HS-5 (cell line): Measurements from ENCODE around the gene SSPN.
"Not testable (repeated sequence)": the region's sequence is repeated elsewhere in the genome, so short reads cannot be mapped to it uniquely, and the experiment has no call there.

Source experiments
- DNase-seq: peaks from one replicate; pipeline ENCODE4 v3.0.0-alpha.2; 2012; ENCODE audit warnings: low read depth

The SSPN gene

GRCh38 chr12:26229910-26230309 is 34.5 kb downstream of the SSPN start:
- DNase-seq, result no peak

- DNase-seq, result no peak
Observed at GRCh38 chr12:26231470-26231869, 36.1 kb downstream of the SSPN start.

GRCh38 chr12:26231921-26232320 is 36.5 kb downstream of the SSPN start:
- no peak for DNase-seq

- DNase-seq, result no peak
Observed at GRCh38 chr12:26233631-26234030, 38.3 kb downstream of the SSPN start.

GRCh38 chr12:26235465-26235864 is 40.1 kb downstream of the SSPN start:
- DNase-seq, result not testable (repeated sequence)

GRCh38 chr12:26238341-26239121 is 43.2 kb downstream of the SSPN start:
- DNase-seq, result no peak

GRCh38 chr12:26239122-26239851 is 43.9 kb downstream of the SSPN start:
- DNase-seq, result no peak

- DNase-seq, result no peak
Observed at GRCh38 chr12:26239852-26240815, 44.8 kb downstream of the SSPN start.

- DNase-seq, result no peak
Observed at GRCh38 chr12:26241080-26241479, 45.7 kb downstream of the SSPN start.

- no peak for DNase-seq
Observed at GRCh38 chr12:26242683-26243082, 47.3 kb downstream of the SSPN start.

- no peak for DNase-seq
Observed at GRCh38 chr12:26244503-26244902, 49.1 kb downstream of the SSPN start.

GRCh38 chr12:26245175-26245942 is 50.0 kb downstream of the SSPN start:
- DNase-seq, result no peak

GRCh38 chr12:26246483-26247164 is 51.3 kb downstream of the SSPN start:
- DNase-seq, result no peak

- DNase-seq, result no peak
Observed at GRCh38 chr12:26247873-26248272, 52.5 kb downstream of the SSPN start.

GRCh38 chr12:26250801-26251200 is 55.4 kb downstream of the SSPN start:
- no peak for DNase-seq

- no peak for DNase-seq
Observed at GRCh38 chr12:26251600-26251999, 56.2 kb downstream of the SSPN start.

- DNase-seq, result no peak
Observed at GRCh38 chr12:26252946-26253345, 57.6 kb downstream of the SSPN start.

GRCh38 chr12:26255893-26256645 is 60.7 kb downstream of the SSPN start:
- no peak for DNase-seq

GRCh38 chr12:26264215-26264838 is 69.0 kb downstream of the SSPN start:
- no peak for DNase-seq

- DNase-seq, result no peak
Observed at GRCh38 chr12:26265606-26266005, 70.2 kb downstream of the SSPN start.
